Heart right ventricle (tissue), 16 donors: ENCODE measurements around the gene KSR1. TPM values are rescaled to one million over a fixed set of nuclear protein-coding genes. Genes with fewer than 3 reads are reported as not detected.

Experiments
- ATAC-seq, 8 donors: fragments of 200-7000 bp; cut with Tn5 transposase; one replicate each; pipeline ENCODE4 v1.9.1; 2020; ENCODE audit warnings: mild to moderate bottlenecking in 8 of 8, moderate library complexity in 8 of 8, moderate number of reproducible peaks in 1 of 8
- DNase-seq, 2 donors: peaks; one replicate each; pipeline ENCODE4 v3.0.0-alpha.2; 2020
- H3K27ac ChIP-seq, 10 donors: fragments of 200-600 bp; sonication (generic) in 2 of 10; one replicate each; pipeline versions ENCODE4 v1.5.0 to v1.8.0; 2020 to 2022; ENCODE audit warnings: mild to moderate bottlenecking in 3 of 10
- H3K27me3 ChIP-seq, 7 donors: fragments of 200-600 bp; one replicate each; pipeline ENCODE4 v1.8.0; 2021 to 2022; ENCODE audit warnings: mild to moderate bottlenecking in 2 of 7
- H3K36me3 ChIP-seq, 9 donors: fragments of 200-600 bp; sonication (generic) in 1 of 9; one replicate each; pipeline versions ENCODE4 v1.5.0 to v1.8.0; 2020 to 2022; ENCODE audit warnings: mild to moderate bottlenecking in 2 of 9
- H3K4me1 ChIP-seq, 9 donors: fragments of 200-600 bp; sonication (generic) in 1 of 9; one replicate each; pipeline versions ENCODE4 v1.5.0 to v1.8.0; 2020 to 2022; ENCODE audit warnings: mild to moderate bottlenecking in 4 of 9
- H3K4me3 ChIP-seq, 10 donors: fragments of 200-600 bp; sonication (generic) in 2 of 10; one replicate each; pipeline versions ENCODE4 v1.5.0 to v1.8.0; 2020 to 2022; ENCODE audit warnings: mild to moderate bottlenecking in 7 of 10, moderate library complexity in 2 of 10
- H3K9me3 ChIP-seq, 11 donors: fragments of 200-600 bp in 10 of 11; sonication (generic) in 2 of 11; one replicate each; pipeline versions ENCODE4 v1.5.0 to v1.8.0; 2013 to 2022; ENCODE audit warnings: mild to moderate bottlenecking in 2 of 11, control low read depth in 1 of 11, moderate library complexity in 1 of 11
- WGBS, 2 donors: extraction: QIAGEN DNeasy Blood & Tissue Kit; methylation state at CpG; one replicate each; pipeline ENCODE4 v1.1.7; 2013; ENCODE audit warnings: inconsistent platforms in 1 of 2; 5-methylcytosine and 5-hydroxymethylcytosine counted together
- intact Hi-C, 10 donors: fragments of 100-400 bp; cut with DNase I; formaldehyde crosslinking; loops; one replicate each; pipeline versions ENCODE4 v1.11.1 to v1.14.2; 2022
- polyA plus RNA-seq, 2 donors: library from polyadenylated mRNA; stranded (reverse); fragments of 200-250 nt; gene quantifications; one replicate each; pipeline ENCODE4 v1.2.3, GENCODE V29; 2013
- total RNA-seq, 10 donors: library from RNA; stranded (reverse); fragmentation: NEBNext Ultra II Directional in 3 of 10; extraction: Animal tissue kit (Norgen Biotek cat#: 25700) in 3 of 10; gene quantifications; one replicate each; pipeline versions ENCODE4 v1.2.1 to v1.2.4, GENCODE V29; 2021 to 2023
- TF ChIP-seq, protein P1 (sequence below), 9 donors: fragments of 200-600 bp; sonication (generic) in 2 of 9; IDR thresholded peaks; one replicate each; pipeline versions ENCODE4 v1.5.0 to v1.8.0; 2021 to 2022; ENCODE audit warnings: antibody characterized with exemption in 9 of 9, mild to moderate bottlenecking in 5 of 9, moderate library complexity in 1 of 9
- donor health status: Arrhythmogenic right ventricular cardiomyopathy.
- donor health status: ischemic (EF 13 %, LVEDD 7.1; RV severe dilation, severe dysfunction).
- donor health status: healthy with polysubstance abuse.
- donor health status: DM: no; HTN: yes; CAD: no.
- donor health status: DM: no; HTN: no; CAD: no.
- donor health status: ischemic (EF 25% LVEDD 6.9; RV normal size, moderate dysfunction).
- donor health status: ischemic (EF 25% LVEDD 5.7; RV mildly dilated, moderate dysfunction).
- donor health status: healthy.
- donor health status: DM: yes; HTN: yes; CAD: no.
- donor health status: Ischemic cardiomyopathy.
- donor health status: ischemic (EF 35%, LVEDD 5.7; RV mildly dilated, moderate dysfunction).
- donor health status: nonischemic (EF 11% LVEDD 7.7; RV severe dilation, severe dysfunction).
- donor health status: DM: yes; HTN: yes; CAD: no.
- donor health status: PGD.
- donor health status: ischemic (EF 29% LVEDD 5.4; RV normal size, mild dysfunction).
- donor health status: nonischemic (EF 23%, LVEDD 6.1; RV moderate dilation, normal function).

The KSR1 gene
- total and polyA plus RNA-seq, 12 donors = 5.6 to 19.6 (median 8.6) TPM

- ATAC-seq = no peak
- intact Hi-C loops = loop anchor here in 6 of 10 donors (1.0 to 10.0 kb wide), 5 partner anchors 39 to 276 kb away; no protein-coding TSS in a partner anchor
- no peaks in the 10 kb centered on the region for H3K9me3 ChIP-seq
- peaks cover 0 to 8% (median 0%) of the 10 kb centered on the region in 9 donors for H3K4me1 ChIP-seq
- peaks cover 0 to 100% (median 28%) of the 10 kb centered on the region in 9 donors for H3K36me3 ChIP-seq
- no peak overlapping the region for H3K4me3 ChIP-seq
- TF ChIP-seq, protein P1, sequence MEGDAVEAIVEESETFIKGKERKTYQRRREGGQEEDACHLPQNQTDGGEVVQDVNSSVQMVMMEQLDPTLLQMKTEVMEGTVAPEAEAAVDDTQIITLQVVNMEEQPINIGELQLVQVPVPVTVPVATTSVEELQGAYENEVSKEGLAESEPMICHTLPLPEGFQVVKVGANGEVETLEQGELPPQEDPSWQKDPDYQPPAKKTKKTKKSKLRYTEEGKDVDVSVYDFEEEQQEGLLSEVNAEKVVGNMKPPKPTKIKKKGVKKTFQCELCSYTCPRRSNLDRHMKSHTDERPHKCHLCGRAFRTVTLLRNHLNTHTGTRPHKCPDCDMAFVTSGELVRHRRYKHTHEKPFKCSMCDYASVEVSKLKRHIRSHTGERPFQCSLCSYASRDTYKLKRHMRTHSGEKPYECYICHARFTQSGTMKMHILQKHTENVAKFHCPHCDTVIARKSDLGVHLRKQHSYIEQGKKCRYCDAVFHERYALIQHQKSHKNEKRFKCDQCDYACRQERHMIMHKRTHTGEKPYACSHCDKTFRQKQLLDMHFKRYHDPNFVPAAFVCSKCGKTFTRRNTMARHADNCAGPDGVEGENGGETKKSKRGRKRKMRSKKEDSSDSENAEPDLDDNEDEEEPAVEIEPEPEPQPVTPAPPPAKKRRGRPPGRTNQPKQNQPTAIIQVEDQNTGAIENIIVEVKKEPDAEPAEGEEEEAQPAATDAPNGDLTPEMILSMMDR (IDR thresholded peaks at IDR 0.05) = no peak
- WGBS, 2 donors = 96 to 97% methylated on average over 11 of the region's 11 CpGs
- DNase-seq = no peak
- H3K27me3 ChIP-seq = no peaks in the 10 kb centered on the region
- no peak overlapping the region for H3K27ac ChIP-seq
Observed at GRCh38 chr17:27608328-27609230, 152.3 kb downstream of the KSR1 start.

GRCh38 chr17:27609611-27610303 lies 153.5 kb downstream of the KSR1 start:
- Histone ChIP-seq H3K4me3 (no peak overlapping the region), H3K9me3 (no peaks in the 10 kb centered on the region), H3K4me1 (peaks cover 0 to 7% (median 0%) of the 10 kb centered on the region in 9 donors), H3K36me3 (peaks cover 0 to 100% (median 23%) of the 10 kb centered on the region in 9 donors), H3K27ac (no peak overlapping the region), H3K27me3 (no peaks in the 10 kb centered on the region)
- 79 to 84% methylated on average over 11 of the region's 11 CpGs for WGBS, 2 donors
- TF ChIP-seq, protein P1 (IDR thresholded peaks at IDR 0.05) = peak; percentile 37 to 74 (median 63)
- DNase-seq (no peak), ATAC-seq (peak; percentile 31 to 79 (median 72))
- intact Hi-C loops = loop anchor here in 7 of 10 donors (1.0 to 10.0 kb wide), 6 partner anchors 38 to 275 kb away; no protein-coding TSS in a partner anchor

GRCh38 chr17:27610304-27610677 lies 154.0 kb downstream of the KSR1 start:
- TF ChIP-seq, protein P1 (IDR thresholded peaks at IDR 0.05) = no peak
- no peaks in the 10 kb centered on the region for H3K9me3 ChIP-seq
- peak in 2 of 8 donors; percentile 19 to 33 for ATAC-seq
- no peak overlapping the region for H3K4me3 ChIP-seq
- no peaks in the 10 kb centered on the region for H3K27me3 ChIP-seq
- DNase-seq = no peak
- H3K4me1 ChIP-seq = peaks cover 0 to 7% (median 0%) of the 10 kb centered on the region in 9 donors
- H3K27ac ChIP-seq = no peak overlapping the region
- 84 to 86% methylated on average over 4 of the region's 4 CpGs for WGBS, 2 donors
- peaks cover 0 to 100% (median 18%) of the 10 kb centered on the region in 9 donors for H3K36me3 ChIP-seq
- intact Hi-C loops = loop anchor here in 1 of 10 donors (2.0 kb wide), 1 partner anchor 41 kb away; no protein-coding TSS in a partner anchor

GRCh38 chr17:27612160-27612770 lies 156.0 kb downstream of the KSR1 start:
- Histone ChIP-seq H3K4me3 (no peak overlapping the region), H3K27me3 (no peaks in the 10 kb centered on the region), H3K4me1 (peaks cover 0 to 7% (median 0%) of the 10 kb centered on the region in 9 donors), H3K36me3 (peaks cover 0 to 100% (median 8%) of the 10 kb centered on the region in 9 donors), H3K27ac (peak overlapping the region in 1 of 10 donors; percentile 61), H3K9me3 (no peaks in the 10 kb centered on the region)
- WGBS, 2 donors = 85 to 92% methylated on average over 3 of the region's 3 CpGs
- ATAC-seq (no peak), DNase-seq (no peak)
- intact Hi-C loops = no loop called here
- TF ChIP-seq, protein P1 (IDR thresholded peaks at IDR 0.05) = no peak
